Heart left ventricle (tissue), 16 donors: ENCODE measurements around the gene ATG9B. TPM values are rescaled to one million over a fixed set of nuclear protein-coding genes. Genes with fewer than 3 reads are reported as not detected.

Experiments
- ATAC-seq, 4 donors: fragments of 200-7000 bp; cut with Tn5 transposase; one replicate each; pipeline ENCODE4 v1.9.1; 2020 to 2022; ENCODE audit warnings: moderate library complexity in 4 of 4, mild to moderate bottlenecking in 3 of 4, moderate number of reproducible peaks in 1 of 4
- DNase-seq, 5 donors: peaks; one replicate each; pipeline ENCODE4 v3.0.0-alpha.2; 2020
- H3K27ac ChIP-seq, 12 donors: fragments of 200-600 bp; sonication (generic) in 4 of 12; one replicate each; pipeline versions ENCODE4 v1.5.0 to v1.8.0; 2016 to 2022; ENCODE audit warnings: mild to moderate bottlenecking in 2 of 12
- H3K27me3 ChIP-seq, 9 donors: fragments of 200-600 bp; sonication (generic) in 2 of 9; one replicate each; pipeline versions ENCODE4 v1.5.1 to v1.8.0; 2016 to 2022; ENCODE audit warnings: mild to moderate bottlenecking in 3 of 9
- H3K36me3 ChIP-seq, 9 donors: fragments of 200-600 bp; sonication (generic) in 2 of 9; one replicate each; pipeline versions ENCODE4 v1.5.0 to v1.8.0; 2018 to 2022; ENCODE audit warnings: mild to moderate bottlenecking in 2 of 9
- H3K4me1 ChIP-seq, 12 donors: fragments of 200-600 bp; sonication (generic) in 4 of 12; one replicate each; pipeline versions ENCODE4 v1.5.0 to v1.8.0; 2016 to 2022; ENCODE audit warnings: mild to moderate bottlenecking in 3 of 12
- H3K4me3 ChIP-seq, 12 donors: fragments of 200-600 bp; sonication (generic) in 4 of 12; one replicate each; pipeline versions ENCODE4 v1.5.0 to v1.8.0; 2017 to 2022; ENCODE audit warnings: mild to moderate bottlenecking in 9 of 12, moderate library complexity in 4 of 12
- H3K9me3 ChIP-seq, 12 donors: fragments of 200-600 bp; sonication (generic) in 4 of 12; one replicate each; pipeline versions ENCODE4 v1.5.0 to v1.8.0; 2016 to 2022; ENCODE audit warnings: mild to moderate bottlenecking in 1 of 12
- POLR2A ChIP-seq, 2 donors: fragments of 450-650 bp; IDR thresholded peaks; one replicate each; pipeline ENCODE4 v1.6.1; 2017; ENCODE audit warnings: antibody characterized with exemption in 2 of 2, mild to moderate bottlenecking in 2 of 2, moderate library complexity in 2 of 2
- WGBS, 4 donors: extraction: QIAGEN DNeasy Blood & Tissue Kit in 2 of 4; methylation state at CpG; one replicate each; pipeline versions ENCODE4 v1.1.5 to v1.1.7; 2013 to 2018; 5-methylcytosine and 5-hydroxymethylcytosine counted together
- intact Hi-C, 10 donors: fragments of 100-400 bp; cut with DNase I; formaldehyde crosslinking; loops; one replicate each; pipeline versions ENCODE4 v1.11.1 to v1.14.2; 2022
- long read RNA-seq, 3 donors: library from polyadenylated mRNA; unstranded; transcript quantifications; one replicate each; pipeline ENCODE4 v2.0.0, GENCODE V29; 2020 to 2021
- polyA plus RNA-seq, 2 donors: library from polyadenylated mRNA; stranded (reverse); fragments of 200-250 nt; gene quantifications; one replicate each; pipeline ENCODE4 v1.2.3, GENCODE V29; 2013
- total RNA-seq, 9 donors: library from RNA; depleted of rRNA in 2 of 9; stranded (reverse); fragments of >200 nt in 2 of 9; fragmentation: NEBNext Ultra II Directional in 3 of 9; extraction: Animal tissue kit (Norgen Biotek cat#: 25700) in 3 of 9; gene quantifications; one replicate each; pipeline versions ENCODE4 v1.1.0 to v1.2.4, GENCODE V29; 2016 to 2023
- TF ChIP-seq, protein P1 (sequence below), 12 donors: fragments of 200-600 bp; sonication (generic) in 4 of 12; IDR thresholded peaks; one replicate each; pipeline versions ENCODE4 v1.5.0 to v1.8.0; 2018 to 2022; ENCODE audit warnings: antibody characterized with exemption in 12 of 12, mild to moderate bottlenecking in 5 of 12
- donor health status: ischemic (EF 13 %, LVEDD 7.1; RV severe dilation, severe dysfunction).
- donor health status: healthy with polysubstance abuse.
- donor health status: DM: no; HTN: yes; CAD: no.
- donor health status: DM: no; HTN: no; CAD: no.
- donor health status: ischemic (EF 25% LVEDD 6.9; RV normal size, moderate dysfunction).
- donor health status: ischemic (EF 25% LVEDD 5.7; RV mildly dilated, moderate dysfunction).
- donor health status: healthy.
- donor health status: DM: yes; HTN: yes; CAD: no.
- donor health status: ischemic (EF 35%, LVEDD 5.7; RV mildly dilated, moderate dysfunction).
- donor health status: nonischemic (EF 11% LVEDD 7.7; RV severe dilation, severe dysfunction).
- donor health status: DM: yes; HTN: yes; CAD: no.
- donor health status: PGD.
- donor health status: ischemic (EF 29% LVEDD 5.4; RV normal size, mild dysfunction).
- donor health status: nonischemic (EF 23%, LVEDD 6.1; RV moderate dilation, normal function).

ATG9B gene, protein sequence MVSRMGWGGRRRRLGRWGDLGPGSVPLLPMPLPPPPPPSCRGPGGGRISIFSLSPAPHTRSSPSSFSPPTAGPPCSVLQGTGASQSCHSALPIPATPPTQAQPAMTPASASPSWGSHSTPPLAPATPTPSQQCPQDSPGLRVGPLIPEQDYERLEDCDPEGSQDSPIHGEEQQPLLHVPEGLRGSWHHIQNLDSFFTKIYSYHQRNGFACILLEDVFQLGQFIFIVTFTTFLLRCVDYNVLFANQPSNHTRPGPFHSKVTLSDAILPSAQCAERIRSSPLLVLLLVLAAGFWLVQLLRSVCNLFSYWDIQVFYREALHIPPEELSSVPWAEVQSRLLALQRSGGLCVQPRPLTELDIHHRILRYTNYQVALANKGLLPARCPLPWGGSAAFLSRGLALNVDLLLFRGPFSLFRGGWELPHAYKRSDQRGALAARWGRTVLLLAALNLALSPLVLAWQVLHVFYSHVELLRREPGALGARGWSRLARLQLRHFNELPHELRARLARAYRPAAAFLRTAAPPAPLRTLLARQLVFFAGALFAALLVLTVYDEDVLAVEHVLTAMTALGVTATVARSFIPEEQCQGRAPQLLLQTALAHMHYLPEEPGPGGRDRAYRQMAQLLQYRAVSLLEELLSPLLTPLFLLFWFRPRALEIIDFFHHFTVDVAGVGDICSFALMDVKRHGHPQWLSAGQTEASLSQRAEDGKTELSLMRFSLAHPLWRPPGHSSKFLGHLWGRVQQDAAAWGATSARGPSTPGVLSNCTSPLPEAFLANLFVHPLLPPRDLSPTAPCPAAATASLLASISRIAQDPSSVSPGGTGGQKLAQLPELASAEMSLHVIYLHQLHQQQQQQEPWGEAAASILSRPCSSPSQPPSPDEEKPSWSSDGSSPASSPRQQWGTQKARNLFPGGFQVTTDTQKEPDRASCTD
- 1 to 10 TPM in 1 of 9 donors, under 1 TPM in 1, not detected in 7; 0.07 to 1.0 TPM for total RNA-seq
- under 1 TPM; 0.26 to 0.38 TPM for polyA plus RNA-seq
- long read RNA-seq, donor 1, result 0 reads
- long read RNA-seq, donor 2, partial matches to known transcripts, result 0 of 1 reads
- long read RNA-seq, donor 2, other reads (novel, unspliced or antisense), result 1 of 1 reads
- long read RNA-seq, donor 3, partial matches to known transcripts, result 0 of 1 reads
- long read RNA-seq, donor 3, other reads (novel, unspliced or antisense), result 1 of 1 reads

DNA sequence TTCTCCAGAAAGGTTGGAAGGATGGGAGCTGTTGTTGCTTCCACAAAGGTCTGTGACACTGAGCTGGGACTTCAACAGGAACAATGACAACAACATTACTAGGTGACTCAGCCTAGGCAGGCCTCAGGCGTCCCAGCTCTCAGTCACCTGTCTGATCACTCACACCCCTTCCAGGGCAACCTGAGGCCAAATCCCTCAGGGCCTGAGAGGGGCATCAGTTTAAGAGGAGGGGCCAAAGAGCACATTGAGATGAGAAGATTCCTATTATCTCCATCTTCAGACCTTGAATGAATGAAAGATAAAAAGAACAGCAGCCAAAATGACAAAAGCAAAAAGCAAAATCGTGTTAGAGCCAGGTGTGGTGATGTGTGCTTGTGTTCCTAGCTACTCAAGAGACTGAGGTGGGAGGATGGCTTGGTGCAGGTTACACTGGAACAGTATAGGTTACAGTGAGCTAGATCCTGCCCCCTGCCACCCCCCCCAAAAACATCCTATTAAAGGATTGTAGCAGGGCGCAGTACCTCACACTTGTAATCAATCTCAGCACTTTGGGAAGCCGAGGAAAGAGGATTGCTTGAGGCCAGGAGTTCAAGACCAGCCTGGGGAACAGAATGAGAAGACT is at the start of gene ATG9B:
ATG9B (minus strand) TSS at position 60 of the 622 bp plus-strand sequence. CDS start 71 bp downstream, outside the sequence.
- intact Hi-C loops, result loop anchor here in 3 of 10 donors (5.0 to 10.0 kb wide), 3 partner anchors 70 to 657 kb away; partner anchors contain the start of gene REPIN1 (in 1 of the 3)
- Histone ChIP-seq H3K27me3 (peaks cover 0 to 21% (median 11%) of the 10 kb centered on the region in 9 donors), H3K4me1 (peaks cover 0 to 16% (median 13%) of the 10 kb centered on the region in 12 donors), H3K9me3 (no peaks in the 10 kb centered on the region), H3K27ac (no peak within 1 kb of the TSS), H3K36me3 (no peaks in the 10 kb centered on the region), H3K4me3 (no peak within 1 kb of the TSS)
- no peak for DNase-seq
- no peak for ATAC-seq
- TF ChIP-seq, protein P1, sequence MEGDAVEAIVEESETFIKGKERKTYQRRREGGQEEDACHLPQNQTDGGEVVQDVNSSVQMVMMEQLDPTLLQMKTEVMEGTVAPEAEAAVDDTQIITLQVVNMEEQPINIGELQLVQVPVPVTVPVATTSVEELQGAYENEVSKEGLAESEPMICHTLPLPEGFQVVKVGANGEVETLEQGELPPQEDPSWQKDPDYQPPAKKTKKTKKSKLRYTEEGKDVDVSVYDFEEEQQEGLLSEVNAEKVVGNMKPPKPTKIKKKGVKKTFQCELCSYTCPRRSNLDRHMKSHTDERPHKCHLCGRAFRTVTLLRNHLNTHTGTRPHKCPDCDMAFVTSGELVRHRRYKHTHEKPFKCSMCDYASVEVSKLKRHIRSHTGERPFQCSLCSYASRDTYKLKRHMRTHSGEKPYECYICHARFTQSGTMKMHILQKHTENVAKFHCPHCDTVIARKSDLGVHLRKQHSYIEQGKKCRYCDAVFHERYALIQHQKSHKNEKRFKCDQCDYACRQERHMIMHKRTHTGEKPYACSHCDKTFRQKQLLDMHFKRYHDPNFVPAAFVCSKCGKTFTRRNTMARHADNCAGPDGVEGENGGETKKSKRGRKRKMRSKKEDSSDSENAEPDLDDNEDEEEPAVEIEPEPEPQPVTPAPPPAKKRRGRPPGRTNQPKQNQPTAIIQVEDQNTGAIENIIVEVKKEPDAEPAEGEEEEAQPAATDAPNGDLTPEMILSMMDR (IDR thresholded peaks at IDR 0.05), result no peak
- TF ChIP-seq POLR2A (IDR thresholded peaks at IDR 0.05), result no peak
- WGBS, 4 donors, result 73 to 91% (median 85%) methylated on average over 4 of the region's 4 CpGs

DNA sequence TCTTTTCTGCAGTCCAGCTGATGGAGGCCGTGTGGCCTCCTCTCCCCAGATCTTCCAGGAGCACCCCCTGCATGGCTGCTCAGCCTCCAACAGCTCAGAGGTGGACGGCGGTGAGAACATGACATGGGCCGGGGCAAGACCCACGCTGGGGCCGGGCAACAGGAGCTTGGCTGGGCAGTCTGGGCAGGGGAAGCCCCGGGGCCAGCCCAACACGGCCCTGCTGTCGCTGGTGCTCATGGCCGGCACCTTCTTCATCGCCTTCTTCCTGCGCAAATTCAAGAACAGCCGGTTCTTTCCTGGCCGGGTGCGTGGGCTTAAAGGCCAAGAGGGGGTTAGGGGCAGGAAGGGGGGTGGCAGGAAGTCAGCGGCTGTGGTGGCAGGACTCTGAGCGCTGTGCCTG is 49.7 kb upstream of the ATG9B start:
- peaks cover 0 to 29% (median 18%) of the 10 kb centered on the region in 12 donors for H3K4me1 ChIP-seq
- no peak for DNase-seq
- no peak for ATAC-seq
- TF ChIP-seq, protein P1 (IDR thresholded peaks at IDR 0.05), result no peak
- TF ChIP-seq POLR2A (IDR thresholded peaks at IDR 0.05), result no peak
- H3K27ac ChIP-seq, result no peak overlapping the region
- H3K36me3 ChIP-seq, result peaks cover 0 to 84% (median 75%) of the 10 kb centered on the region in 9 donors
- no peak overlapping the region for H3K4me3 ChIP-seq
- H3K27me3 ChIP-seq, result no peaks in the 10 kb centered on the region
- WGBS, 4 donors, result 84 to 88% (median 86%) methylated on average over 17 of the region's 17 CpGs
- intact Hi-C loops, result no loop called here
- H3K9me3 ChIP-seq, result no peaks in the 10 kb centered on the region

DNA sequence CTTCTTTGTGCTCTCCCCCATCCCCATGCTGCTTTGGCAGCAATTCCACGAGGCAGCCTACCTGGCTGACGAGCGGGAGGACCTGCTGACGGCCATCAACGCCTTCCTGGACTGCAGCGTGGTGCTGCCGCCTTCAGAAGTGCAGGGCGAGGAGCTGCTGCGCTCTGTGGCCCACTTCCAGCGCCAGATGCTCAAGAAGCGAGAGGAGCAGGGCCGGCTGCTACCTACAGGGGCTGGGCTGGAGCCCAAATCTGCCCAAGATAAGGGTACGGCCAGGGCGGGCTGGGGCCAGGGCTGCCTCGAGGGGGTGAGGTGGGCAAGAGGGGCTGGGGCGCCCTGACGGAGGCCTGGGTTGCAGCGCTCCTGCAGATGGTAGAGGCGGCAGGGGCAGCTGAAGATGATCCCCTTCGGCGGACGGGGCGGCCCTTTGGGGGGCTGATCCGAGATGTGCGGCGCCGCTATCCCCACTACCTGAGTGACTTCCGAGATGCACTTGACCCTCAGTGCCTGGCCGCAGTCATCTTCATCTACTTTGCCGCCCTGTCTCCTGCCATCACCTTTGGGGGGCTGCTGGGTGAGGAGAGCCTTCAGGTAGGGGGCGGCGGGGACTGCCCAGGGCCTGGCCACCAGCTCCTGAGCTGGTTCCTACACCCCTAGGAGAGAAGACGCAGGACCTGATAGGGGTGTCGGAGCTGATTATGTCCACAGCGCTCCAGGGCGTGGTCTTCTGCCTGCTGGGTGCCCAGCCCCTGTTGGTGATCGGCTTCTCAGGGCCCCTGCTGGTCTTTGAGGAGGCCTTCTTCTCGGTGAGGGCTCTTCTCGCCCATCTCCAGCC is 47.0 kb upstream of the ATG9B start:
- intact Hi-C loops, result no loop called here
- H3K27ac ChIP-seq, result no peak overlapping the region
- ATAC-seq (no peak), DNase-seq (no peak)
- H3K27me3 ChIP-seq, result no peaks in the 10 kb centered on the region
- peaks cover 0 to 100% (median 98%) of the 10 kb centered on the region in 9 donors for H3K36me3 ChIP-seq
- H3K4me3 ChIP-seq, result no peak overlapping the region
- no peaks in the 10 kb centered on the region for H3K9me3 ChIP-seq
- no peak for TF ChIP-seq POLR2A (IDR thresholded peaks at IDR 0.05)
- TF ChIP-seq, protein P1 (IDR thresholded peaks at IDR 0.05), result no peak
- whole genome bisulfite sequencing, 4 donors, result 87 to 91% (median 89%) methylated on average over 33 to 39 of the region's 39 CpGs
- peaks cover 0 to 2% (median 0%) of the 10 kb centered on the region in 12 donors for H3K4me1 ChIP-seq
